Transverse colon (tissue), 3 donors: ENCODE results near the gene NAA38.

Source experiments
- CTCF ChIP-seq, 5 experiments: fragments of 200-600 bp in 3 of 5; fragments of 450-650 bp in 2 of 5; sonication (generic) in 3 of 5; IDR thresholded peaks; 1 replicate in 2 of 5; 2 replicates in 3 of 5; pipeline ENCODE4 v1.5.1; 2016 to 2017; ENCODE audit warnings: antibody characterized with exemption in 5 of 5, inconsistent platforms in 3 of 5, mild to moderate bottlenecking in 2 of 5, moderate library complexity in 1 of 5
- POLR2A ChIP-seq: fragments of 450-650 bp; IDR thresholded peaks from one replicate; pipeline ENCODE4 v1.6.1; 2016; ENCODE audit warnings: antibody characterized with exemption, mild to moderate bottlenecking, moderate library complexity

- TF ChIP-seq CTCF (IDR thresholded peaks at IDR 0.05) (no peak), POLR2A (no peak)
Measured at GRCh38 chr17:7850701-7851437, 6.5 kb downstream of the NAA38 start.
